HG03457 (cell line): ENCODE data around the gene MFGE8.
A peak's percentile ranks its signal among the peaks of the same experiment; 100 is the strongest.

Experiments
- ATAC-seq: cut with Tn5 transposase; IDR thresholded peaks from one replicate; pipeline ENCODE4 v1.9.1; 2021; ENCODE audit warnings: moderate number of reproducible peaks; ENCODE audit not compliant: unreplicated experiment

The MFGE8 gene

GRCh38 chr15:88920186-88920891 lies 7.2 kb upstream of the MFGE8 start:
- no peak for ATAC-seq

GRCh38 chr15:88918738-88919137 lies 5.6 kb upstream of the MFGE8 start:
- ATAC-seq: peak; percentile 70

- no peak for ATAC-seq
These were observed 4.6 kb upstream of the MFGE8 start for GRCh38 chr15:88917760-88918159.

GRCh38 chr15:88915354-88915753 lies 2.2 kb upstream of the MFGE8 start:
- no peak for ATAC-seq

GRCh38 chr15:88913850-88914169 lies 631 bp upstream of the MFGE8 start:
- no peak for ATAC-seq

GRCh38 chr15:88912500-88912921 lies 668 bp downstream of the MFGE8 start:
- ATAC-seq: no peak

GRCh38 chr15:88911766-88912118 lies 1.4 kb downstream of the MFGE8 start:
- no peak for ATAC-seq

- ATAC-seq: no peak
These were observed 3.0 kb downstream of the MFGE8 start for GRCh38 chr15:88909956-88910831.

- ATAC-seq: no peak
These were observed 4.2 kb downstream of the MFGE8 start for GRCh38 chr15:88908697-88909621.

- no peak for ATAC-seq
These were observed 5.1 kb downstream of the MFGE8 start for GRCh38 chr15:88908123-88908522.

- no peak for ATAC-seq
These were observed 6.1 kb downstream of the MFGE8 start for GRCh38 chr15:88907111-88907510.

GRCh38 chr15:88906551-88906950 lies 6.6 kb downstream of the MFGE8 start:
- no peak for ATAC-seq

GRCh38 chr15:88906130-88906529 lies 7.0 kb downstream of the MFGE8 start:
- ATAC-seq: no peak

- no peak for ATAC-seq
These were observed 7.6 kb downstream of the MFGE8 start for GRCh38 chr15:88905576-88905975.

GRCh38 chr15:88904624-88905327 lies 8.4 kb downstream of the MFGE8 start:
- ATAC-seq: no peak

- ATAC-seq: no peak
These were observed 8.9 kb downstream of the MFGE8 start for GRCh38 chr15:88904257-88904623.

GRCh38 chr15:88902846-88903245 lies 10.3 kb downstream of the MFGE8 start:
- ATAC-seq: no peak

- ATAC-seq: no peak
These were observed 10.9 kb downstream of the MFGE8 start for GRCh38 chr15:88902221-88902835.

- no peak for ATAC-seq
These were observed 11.5 kb downstream of the MFGE8 start for GRCh38 chr15:88901508-88902220.

- no peak for ATAC-seq
These were observed 12.2 kb downstream of the MFGE8 start for GRCh38 chr15:88900982-88901418.
